SK-N-SH treated with all-trans-retinoic acid at 6 μM for 48 hours (cell line): ENCODE results near the gene JPH3.

Source experiments
- BACH2 ChIP-seq: fragments of 250-450 bp; sonication (Bioruptor Pico); IDR thresholded peaks from 2 replicates; pipeline ENCODE4 v1.9.0; 2021; ENCODE audit warnings: mild to moderate bottlenecking, borderline replicate concordance
- CREB5 ChIP-seq: fragments of 250-450 bp; sonication (Bioruptor Pico); IDR thresholded peaks from 2 replicates; pipeline ENCODE4 v1.5.1; 2020; ENCODE audit warnings: low read depth, mild to moderate bottlenecking, moderate library complexity
- CSDC2 ChIP-seq: fragments of 250-450 bp; sonication (Bioruptor Pico); IDR thresholded peaks from 2 replicates; pipeline ENCODE4 v1.5.0; 2020; ENCODE audit warnings: mild to moderate bottlenecking, moderate library complexity
- GLIS3 ChIP-seq: fragments of 250-450 bp; sonication (Bioruptor Pico); IDR thresholded peaks from 2 replicates; pipeline ENCODE4 v1.5.0; 2020; ENCODE audit warnings: mild to moderate bottlenecking, moderate library complexity
- POU6F1 ChIP-seq: fragments of 250-450 bp; sonication (Bioruptor Pico); IDR thresholded peaks from 2 replicates; pipeline ENCODE4 v1.8.0; 2021; ENCODE audit warnings: low read depth, mild to moderate bottlenecking, moderate library complexity, borderline replicate concordance
- RARB ChIP-seq: fragments of 250-450 bp; sonication (Bioruptor Pico); IDR thresholded peaks from 2 replicates; pipeline ENCODE4 v1.8.0; 2021; ENCODE audit warnings: mild to moderate bottlenecking, moderate library complexity
- ZFP3 ChIP-seq: fragments of 250-450 bp; sonication (Bioruptor Pico); IDR thresholded peaks from 2 replicates; pipeline ENCODE4 v1.5.0; 2020; ENCODE audit warnings: mild to moderate bottlenecking, moderate library complexity

GRCh38 chr16:87731607-87732006, 129.3 kb downstream of the JPH3 start:
- no peak for TF ChIP-seq RARB
- no peak for TF ChIP-seq POU6F1 (CRISPR knock-in tag)
- TF ChIP-seq CREB5 (CRISPR knock-in tag) = no peak
- no peak for TF ChIP-seq GLIS3 (CRISPR knock-in tag)
- no peak for TF ChIP-seq ZFP3
- no peak for TF ChIP-seq BACH2 (CRISPR knock-in tag)
- no peak for TF ChIP-seq CSDC2 (CRISPR knock-in tag)
